GM21447 (cell line): ENCODE measurements around the gene ZFHX2.
A peak's percentile ranks its signal among the peaks of the same experiment; 100 is the strongest.

Experiments
- ATAC-seq: cut with Tn5 transposase; IDR thresholded peaks from one replicate; pipeline ENCODE4 v1.9.1; 2021; ENCODE audit not compliant: unreplicated experiment

ZFHX2 gene

DNA sequence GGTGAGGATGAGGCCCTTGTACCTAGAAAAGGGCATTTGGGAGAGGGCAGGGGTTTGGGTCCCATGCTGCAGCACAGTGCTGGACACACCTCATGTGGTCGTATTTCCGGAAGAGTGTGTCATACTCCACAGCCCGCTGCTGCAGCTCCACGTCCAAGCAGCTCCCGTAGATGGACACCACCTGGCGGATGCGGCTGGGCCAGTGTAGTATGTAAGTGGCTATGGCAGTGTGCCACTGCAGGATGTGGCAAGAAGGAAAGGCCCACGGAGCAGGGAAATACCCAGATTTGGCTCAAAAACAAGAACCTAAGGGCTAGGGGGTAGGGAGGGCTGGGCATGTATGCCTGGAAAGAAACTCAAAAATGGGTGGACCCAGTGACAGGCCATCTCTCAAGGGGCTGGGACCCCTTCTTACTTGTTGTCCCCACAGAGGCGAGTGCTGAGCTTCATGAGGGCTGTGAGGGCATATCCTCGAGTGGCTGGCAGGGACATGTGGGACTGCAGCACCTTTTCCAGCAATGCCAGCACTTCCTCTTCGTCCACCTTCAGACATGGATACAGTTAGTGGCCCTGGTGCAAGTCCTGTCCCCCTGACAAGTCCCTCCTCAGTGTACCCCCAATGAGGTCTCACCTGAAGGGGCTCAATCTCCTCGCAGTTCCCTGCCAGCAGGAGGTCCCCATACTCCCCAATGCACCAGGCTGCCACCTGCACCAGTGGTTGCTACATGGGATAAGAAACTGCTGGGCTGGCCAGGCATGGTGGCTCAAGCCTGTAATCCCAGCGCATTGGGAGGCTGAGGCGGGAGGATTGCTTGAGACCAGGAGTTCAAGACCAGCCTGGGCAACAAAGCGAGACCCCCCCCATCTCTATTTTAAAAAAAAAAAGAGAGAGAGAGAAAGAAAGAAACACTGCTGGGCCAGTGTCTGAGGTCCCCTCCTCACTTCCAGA, 10.6 kb upstream of the ZFHX2 start:
- ATAC-seq, result no peak

DNA sequence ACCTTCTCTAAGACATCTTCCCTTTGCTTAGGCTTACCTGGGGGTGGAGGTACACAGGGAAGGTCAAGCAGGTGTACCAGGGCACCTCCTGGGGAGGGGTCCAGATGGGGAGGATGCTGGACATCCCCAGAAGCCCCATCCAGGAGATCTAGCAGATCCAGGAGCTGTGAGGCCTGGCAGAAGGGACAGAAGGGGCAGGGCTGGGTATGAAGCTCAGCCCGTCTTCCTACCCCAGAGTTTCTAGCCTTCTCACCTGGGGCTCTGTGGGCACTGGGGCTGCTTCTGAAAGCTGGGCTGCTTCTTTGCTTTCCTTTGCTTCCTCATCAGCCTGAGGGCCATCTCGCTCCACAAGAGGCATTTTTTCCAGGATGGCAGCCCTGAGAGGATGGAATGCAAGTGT, 9.7 kb upstream of the ZFHX2 start:
- ATAC-seq, result no peak

DNA sequence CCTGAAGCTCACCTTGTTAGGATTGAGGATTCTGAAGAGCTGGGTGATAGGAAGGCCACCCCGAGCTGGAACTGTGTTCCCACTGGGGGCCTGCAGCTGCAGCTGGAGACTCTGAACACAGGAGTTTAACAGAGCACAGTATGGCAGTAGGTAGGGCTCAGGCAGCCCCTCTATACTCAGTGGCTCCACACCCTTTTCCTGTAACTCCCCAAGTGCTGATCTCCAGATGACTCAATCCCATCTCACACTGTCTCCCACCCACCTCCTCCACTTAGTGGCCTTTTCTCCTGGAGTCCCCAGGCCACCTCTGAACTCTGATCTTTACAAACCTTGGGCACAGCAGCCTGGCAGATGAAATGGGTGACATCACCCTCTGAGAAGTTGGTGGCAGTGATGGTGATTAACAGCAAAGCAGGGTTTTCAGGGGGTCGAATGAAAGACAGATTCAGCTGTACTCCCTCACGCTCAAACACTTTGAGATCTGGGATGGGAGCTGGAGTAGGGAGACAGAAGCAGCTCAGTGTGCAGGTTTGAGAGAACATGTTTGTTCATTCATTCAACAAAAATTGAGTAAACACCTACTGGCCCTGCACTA, 8.5 kb upstream of the ZFHX2 start:
- no peak for ATAC-seq

DNA sequence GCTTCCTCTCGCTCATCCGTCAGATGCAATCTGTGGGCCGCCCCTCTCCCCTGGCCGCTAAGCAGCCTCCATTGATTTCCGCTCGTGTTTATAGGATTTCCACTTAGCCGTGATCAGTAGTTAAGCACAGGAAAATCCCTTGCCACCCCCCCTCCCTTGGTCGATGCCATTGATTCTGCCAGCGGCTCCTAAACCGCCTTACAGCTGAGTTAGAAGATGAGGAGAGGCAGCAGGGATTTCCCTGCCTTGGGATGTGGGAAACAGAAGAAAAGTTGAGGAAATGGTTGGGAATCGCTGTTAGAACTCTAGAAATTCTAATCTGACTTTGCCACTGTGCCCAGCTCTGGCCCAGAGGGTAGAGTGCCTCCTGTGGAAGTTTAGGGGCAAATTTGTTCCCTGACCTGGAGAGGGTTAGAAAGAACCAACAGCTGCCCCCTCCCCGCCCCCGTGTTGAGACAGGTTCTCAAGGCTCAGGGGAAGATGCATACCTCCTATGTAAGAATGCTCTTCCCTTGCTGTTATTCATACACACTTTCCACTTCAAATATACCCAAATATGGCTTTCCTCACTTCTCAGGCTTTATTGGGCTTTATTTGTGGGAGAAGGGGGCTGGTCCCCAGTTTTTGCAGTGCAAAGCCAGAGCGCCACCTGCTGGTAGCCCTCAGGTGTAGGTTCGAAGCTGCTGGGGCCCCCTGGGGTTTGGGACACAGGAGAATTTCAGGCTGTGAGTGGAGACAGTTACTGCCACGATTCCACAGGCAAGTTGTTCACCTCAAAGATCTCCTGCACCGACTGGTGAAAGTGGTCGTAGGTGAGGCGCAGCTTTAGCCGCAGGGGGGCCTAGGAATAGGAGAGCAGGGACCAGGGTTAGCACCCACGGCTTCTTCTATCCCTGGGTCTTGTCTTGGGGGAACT, 7.7 kb upstream of the ZFHX2 start:
- no peak for ATAC-seq

DNA sequence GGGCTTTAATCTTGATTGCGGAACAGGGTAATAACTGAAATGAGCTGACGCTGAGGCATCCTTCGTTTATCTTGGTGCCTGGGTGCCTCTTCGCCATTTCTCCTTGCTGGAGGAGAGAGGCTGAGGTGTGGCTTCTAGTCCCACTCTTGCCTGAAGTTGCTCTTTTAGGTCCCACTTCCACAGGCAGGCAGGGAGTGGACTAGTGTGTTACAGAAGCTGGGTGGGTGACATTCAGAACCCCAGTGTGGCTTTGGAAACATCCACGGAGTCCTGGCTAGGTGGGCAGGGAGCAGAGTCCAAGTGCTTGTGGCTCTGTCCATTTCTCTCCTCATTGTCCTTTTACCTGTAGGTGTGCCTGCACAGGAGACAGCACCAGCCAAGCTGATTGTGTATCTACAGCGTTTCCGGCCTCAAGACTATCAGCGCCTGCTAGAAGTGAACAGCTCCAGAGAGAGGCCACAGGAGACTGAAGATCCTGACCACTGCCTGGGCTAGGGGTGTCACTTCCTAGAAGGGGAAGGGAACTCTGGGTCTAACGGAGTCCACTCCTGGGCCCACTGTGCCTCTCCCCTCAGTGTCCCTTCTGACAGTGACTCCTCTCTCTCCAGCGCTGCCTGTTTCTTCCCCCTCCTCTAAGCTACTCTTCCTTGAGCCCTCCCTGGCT, 6.9 kb upstream of the ZFHX2 start:
- ATAC-seq, result no peak

DNA sequence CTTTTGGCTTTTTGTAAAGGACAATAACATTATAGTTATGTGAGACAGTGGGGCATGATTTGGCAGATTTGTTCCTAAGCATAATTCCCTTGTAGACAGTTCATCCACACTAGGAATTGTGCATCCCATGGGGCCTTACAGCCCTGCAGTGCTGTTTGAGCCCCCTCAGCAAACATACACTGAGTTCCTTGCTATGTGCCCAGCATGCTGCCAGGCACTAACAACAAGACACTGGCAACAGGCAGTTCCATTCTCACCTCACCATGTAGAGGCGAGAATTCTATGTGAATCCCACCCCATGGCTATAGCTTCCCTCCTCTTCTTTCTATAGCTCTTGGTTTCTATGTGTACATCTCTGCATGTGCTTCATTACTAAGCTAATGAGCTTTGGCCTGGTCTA, 6.4 kb upstream of the ZFHX2 start:
- ATAC-seq, result no peak

DNA sequence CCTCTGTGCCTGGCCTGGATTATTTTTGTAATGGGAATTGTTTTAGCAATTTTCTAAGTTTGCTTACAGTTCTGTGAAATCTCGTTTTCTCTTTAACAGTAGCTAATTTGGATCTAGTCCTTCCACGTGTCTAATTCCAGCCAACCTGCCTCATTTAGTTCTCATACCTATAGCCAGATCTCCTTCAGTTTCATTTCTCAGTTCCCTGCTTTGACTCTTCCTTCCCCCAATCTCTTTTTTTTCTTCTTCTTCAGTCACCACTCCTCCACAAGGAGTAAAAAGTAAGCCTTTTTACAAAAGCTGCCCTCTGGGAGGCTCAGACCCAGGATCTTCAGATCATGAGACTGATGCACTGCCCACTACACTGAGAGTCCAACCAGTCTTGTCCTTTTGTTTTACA, 6.0 kb upstream of the ZFHX2 start:
- ATAC-seq, result no peak

DNA sequence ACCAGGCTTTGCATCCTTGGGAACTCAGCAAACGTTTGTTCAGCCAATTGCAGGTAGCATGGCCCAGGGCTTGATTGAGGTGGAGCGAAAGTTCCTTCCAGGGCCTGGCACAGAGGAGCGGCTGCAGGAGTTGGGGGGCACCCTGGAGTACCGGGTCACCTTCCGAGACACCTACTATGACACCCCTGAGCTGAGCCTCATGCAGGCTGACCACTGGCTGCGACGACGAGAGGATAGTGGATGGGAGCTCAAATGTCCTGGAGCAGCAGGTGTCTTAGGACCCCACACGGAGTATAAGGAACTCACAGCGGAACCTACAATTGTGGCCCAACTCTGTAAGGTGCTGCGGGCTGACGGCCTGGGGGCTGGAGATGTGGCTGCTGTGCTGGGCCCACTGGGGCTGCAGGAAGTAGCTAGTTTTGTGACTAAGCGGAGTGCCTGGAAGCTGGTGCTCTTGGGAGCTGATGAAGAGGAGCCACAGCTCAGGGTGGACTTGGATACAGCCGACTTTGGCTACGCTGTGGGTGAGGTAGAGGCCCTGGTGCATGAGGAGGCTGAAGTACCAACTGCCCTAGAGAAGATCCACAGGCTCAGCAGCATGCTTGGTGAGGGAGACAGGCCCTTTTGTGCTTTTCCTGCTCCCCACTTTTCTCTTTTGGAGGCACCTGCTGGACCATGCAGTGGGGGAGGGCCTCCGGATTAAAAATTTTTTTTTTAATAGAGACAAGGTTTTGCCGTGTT, 5.3 kb upstream of the ZFHX2 start:
- ATAC-seq, result no peak

DNA sequence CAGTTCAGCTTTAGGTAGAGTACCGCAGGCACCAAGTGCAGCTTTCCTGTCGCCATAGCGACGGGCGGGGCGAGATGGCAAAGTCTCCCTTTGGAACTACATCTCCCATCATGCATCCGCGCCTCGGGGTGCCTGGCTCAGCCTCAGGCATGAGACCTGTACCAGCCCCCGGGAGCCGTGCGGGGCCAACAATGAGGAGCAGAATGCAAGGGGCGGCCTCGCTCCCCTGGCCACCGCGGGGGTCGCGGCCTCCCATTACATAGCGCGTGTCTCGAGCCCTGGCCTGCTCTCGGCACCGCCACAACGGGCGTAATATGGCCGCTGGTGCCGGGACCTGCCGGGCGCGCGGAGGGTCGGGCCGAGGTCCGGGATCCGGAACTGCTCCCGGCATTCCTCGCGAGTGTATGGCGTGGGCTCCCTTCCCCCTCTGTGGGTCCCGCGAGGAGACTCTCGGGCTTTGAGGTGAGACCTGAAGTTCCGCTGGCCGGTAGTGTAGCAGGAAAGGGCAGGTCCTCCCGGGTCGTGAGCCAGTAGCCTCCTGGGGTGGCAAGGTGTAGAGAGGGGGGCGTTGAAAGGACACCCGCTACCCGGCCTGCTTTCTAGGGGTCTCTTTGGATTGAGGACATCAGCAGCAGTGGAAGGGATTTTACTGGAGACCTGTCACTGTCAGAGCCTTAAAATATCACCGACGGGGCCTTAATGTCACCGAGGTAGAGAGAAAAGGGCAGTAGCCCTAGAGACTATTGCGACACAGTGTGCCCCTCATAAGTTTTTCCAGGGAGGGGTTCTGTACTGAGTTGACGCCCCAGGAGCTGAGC, 4.5 kb upstream of the ZFHX2 start, which contains the start of gene THTPA:
Gene THTPA (plus strand): TSS at position 390 of the 818 bp plus-strand sequence. CDS start 487 bp downstream, outside the sequence.
- ATAC-seq, result peak; percentile 74

DNA sequence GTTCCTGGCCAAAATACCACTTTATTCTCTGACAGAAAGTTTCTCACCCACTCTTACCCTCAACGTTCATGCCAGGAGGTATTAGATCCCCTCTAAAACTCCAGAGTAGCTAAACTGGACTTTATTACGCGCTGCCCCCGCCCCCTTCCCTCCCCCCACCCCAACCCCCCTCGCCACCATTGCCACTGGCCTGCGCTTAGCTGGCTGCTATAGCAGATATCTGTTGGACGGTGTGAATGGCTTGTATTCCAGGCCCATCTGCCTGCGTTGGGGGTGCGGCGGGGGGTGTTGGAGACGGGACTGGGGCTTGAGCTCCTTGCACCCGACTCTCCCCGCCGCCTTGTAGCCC, 3.9 kb upstream of the ZFHX2 start:
- ATAC-seq, result no peak

DNA sequence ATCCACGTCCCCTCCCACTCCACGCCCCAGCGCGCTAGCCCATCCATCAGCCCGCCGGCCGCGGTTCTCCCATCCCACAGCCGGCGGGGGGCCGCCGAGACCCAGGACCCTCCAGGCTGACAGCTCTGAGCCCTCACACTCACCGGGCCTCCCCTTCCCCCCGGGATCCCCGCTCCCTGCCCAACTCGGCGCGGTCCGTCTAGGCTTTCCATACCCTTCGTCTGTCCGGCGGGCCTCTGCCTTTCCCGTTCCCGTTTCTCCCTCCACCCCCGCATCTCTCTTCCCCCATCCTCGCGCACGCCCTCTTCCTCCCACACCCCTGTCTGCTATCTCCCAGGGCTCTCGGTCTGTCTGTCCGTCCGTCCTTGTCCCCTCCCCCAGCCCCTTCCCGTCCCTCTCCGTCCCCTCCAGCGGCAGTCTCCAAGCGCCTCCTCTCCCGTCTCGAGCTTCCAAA, 726 bp downstream of the ZFHX2 start:
- ATAC-seq, result no peak

DNA sequence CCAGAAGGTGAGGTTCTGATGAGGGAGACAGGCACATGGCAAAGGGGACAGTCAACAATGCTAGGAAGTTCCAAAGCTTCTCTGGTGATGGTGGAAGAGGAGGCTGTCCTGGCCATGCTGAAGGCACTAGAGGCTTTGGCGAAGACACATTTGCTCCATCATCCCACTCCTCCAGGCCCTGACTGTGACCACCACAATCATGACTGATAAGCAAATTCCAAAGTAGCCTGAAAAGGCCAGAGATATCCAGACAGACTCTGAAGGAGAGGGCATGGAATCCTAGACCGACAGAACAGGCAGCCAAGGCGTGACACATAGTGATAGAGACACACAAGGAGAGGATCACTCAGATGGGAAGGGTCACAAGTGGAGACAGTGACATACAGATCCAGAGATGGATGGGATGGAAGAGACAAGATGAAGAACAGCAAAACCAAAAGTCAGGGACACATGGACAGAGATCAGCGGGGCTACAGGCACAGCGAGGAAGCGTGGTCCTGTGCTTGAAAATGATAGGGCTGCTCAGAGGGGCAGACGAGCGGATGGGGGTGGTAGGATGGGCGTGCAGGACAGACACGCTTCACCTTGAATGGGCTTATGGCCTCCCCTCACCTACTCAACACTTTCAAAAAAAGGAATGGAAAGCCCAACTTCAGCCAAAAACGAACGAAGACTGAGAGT, 1.3 kb downstream of the ZFHX2 start:
- ATAC-seq, result no peak

DNA sequence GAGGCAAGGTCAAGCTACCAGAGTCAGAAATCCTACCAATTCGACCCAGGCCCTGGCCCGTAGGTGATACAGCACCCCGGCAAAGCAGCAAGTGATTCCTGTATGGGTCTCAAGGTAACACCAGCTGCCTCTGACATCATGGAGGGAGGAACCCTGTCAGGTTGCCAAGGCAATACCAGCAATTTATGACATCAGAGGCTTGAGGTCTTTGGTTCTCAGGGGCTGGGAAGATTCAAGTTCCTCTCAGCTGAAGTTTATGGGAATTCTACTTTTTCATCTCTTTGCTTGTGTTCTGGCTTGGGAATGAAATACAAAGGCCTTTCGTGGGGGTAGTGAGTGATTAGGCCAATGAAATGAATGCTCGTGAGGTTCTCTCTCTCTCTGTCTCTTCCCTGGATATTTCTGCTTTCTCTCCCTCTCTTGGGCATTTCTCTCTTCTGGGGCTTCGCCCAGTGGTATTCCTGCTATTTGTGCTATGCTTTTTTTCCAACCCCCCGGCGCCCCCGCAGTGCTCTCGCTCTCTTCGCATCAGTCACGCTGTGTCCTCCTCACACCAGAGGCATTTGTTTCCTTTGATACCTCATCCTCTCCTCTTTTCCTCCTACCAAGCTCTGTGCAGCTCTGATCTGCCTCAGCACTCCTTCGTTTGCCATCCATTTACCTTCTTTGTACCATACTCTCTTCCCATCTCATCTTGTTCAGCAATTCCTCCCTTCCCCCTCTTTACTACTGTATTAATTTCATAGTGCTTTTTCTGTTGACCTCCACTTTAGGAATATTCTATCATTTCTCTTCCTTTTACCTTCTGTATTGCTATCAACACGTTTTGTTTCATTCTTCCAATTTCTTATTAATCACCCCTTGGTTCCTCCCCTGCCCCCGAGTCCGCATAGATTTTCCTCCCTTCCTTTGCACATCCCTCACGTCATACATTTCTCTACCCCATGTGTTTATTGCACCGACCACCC, 2.9 kb downstream of the ZFHX2 start:
- ATAC-seq, result no peak

DNA sequence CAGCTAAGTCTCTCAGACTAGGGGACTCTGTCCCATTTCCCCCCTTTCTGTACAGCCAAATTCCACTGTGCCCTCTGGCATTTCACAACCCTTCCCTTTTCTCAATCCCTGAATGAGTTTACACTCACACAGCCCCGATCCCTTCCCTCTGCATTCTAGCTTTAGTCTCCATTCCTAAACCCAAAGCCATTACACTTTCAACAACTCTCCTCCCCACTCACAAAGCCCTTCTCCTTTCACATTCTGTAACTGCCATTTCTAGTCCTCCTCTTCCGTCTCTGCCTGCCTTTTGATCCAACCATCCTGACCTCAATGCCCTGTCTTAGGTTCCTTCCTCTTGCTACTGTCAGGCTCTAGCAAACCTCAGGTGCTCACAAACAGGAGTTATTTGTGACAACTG, 3.6 kb downstream of the ZFHX2 start:
- no peak for ATAC-seq

DNA sequence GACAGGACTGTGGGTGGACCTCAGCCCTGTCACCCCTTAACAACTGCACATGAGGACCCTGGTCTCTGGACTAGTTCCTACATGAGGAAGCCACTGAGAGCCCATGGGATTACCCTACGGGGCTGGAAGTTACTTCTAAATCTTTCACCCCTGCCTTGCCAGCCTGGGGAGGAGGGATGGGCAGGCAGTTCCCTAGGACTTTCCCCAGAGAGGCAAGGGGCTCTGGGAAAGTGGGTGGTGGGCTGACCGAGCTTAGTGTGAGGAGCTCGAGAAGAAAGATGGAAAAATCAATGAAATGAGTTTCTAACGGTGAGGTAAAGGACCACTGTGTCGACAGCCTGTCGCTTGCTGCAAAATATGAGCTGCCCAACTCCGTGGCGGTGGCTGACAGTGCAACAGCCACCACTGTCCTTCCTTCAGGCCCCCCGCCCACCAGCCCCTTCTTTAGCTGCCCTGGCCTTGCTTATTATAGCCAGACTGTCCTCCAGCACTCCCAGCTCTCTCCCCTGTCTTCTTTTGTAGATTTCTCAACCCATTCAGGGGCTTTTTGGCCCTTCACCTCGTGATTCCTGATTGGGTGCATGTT, 5.0 kb downstream of the ZFHX2 start:
- ATAC-seq, result no peak

DNA sequence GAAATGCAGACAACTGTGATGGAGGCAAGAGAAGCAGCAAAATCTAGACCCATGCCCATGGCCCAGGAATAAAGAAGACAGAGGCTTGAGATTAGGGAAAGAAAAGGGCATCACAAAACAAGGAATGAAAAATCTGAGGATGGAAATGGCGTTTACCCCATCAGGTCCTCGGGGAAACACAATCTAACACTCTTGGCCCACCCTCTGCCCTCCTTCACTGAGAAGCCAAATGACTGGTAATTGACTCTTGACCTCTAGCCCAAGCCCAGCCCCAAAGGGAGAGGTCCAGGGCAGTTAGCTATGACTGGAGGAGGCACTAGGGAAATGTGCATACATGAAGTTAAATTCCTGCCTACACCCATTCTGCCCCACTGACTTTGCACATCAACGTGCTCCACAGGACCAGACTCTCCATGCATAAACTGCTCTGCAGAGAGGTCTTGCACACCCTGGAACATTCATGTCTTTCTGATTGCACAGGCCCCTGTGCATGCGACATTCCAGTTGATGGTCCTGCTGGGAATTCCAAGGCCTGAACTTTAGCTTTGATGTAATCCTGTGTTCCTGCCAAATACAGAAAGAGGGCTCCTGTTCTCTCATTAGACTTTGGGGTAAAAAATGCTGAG, 5.7 kb downstream of the ZFHX2 start:
- no peak for ATAC-seq
